Ovary (tissue), 9 donors: ENCODE measurements around the gene COL26A1. TPM values are rescaled to one million over a fixed set of nuclear protein-coding genes. Genes with fewer than 3 reads are reported as not detected.

ENCODE experiments used
- DNase-seq, 5 donors: peaks; one replicate each; pipeline ENCODE4 v3.0.0-alpha.2; 2019 to 2020
- H3K27ac ChIP-seq, 2 donors: fragments of 200-600 bp; one replicate each; pipeline versions ENCODE4 v1.5.1 to v1.8.0; 2019 to 2022
- H3K27me3 ChIP-seq: fragments of 200-600 bp; one replicate; pipeline ENCODE4 v1.8.0; 2022
- H3K36me3 ChIP-seq: fragments of 200-600 bp; sonication (generic); one replicate; pipeline ENCODE4 v1.5.1; 2019
- H3K4me1 ChIP-seq: one replicate; pipeline ENCODE4 v1.8.1; 2013; ENCODE audit warnings: mild to moderate bottlenecking, moderate library complexity; ENCODE audit not compliant: insufficient read depth
- H3K4me3 ChIP-seq: fragments of 200-600 bp; sonication (generic); one replicate; pipeline ENCODE4 v1.5.1; 2017
- H3K9me3 ChIP-seq, 2 donors: fragments of 200-600 bp in 1 of 2; sonication (generic) in 1 of 2; one replicate each; pipeline versions ENCODE4 v1.5.1 to v1.8.1; 2013 to 2019; ENCODE audit warnings: mild to moderate bottlenecking in 1 of 2, moderate library complexity in 1 of 2
- EP300 ChIP-seq: sonication (generic); formaldehyde crosslinking; IDR thresholded peaks from one replicate; pipeline ENCODE4 v1.6.1; 2017; ENCODE audit warnings: antibody characterized with exemption
- POLR2A ChIP-seq: fragments of 450-650 bp; IDR thresholded peaks from one replicate; pipeline ENCODE4 v1.6.1; 2017; ENCODE audit warnings: antibody characterized with exemption, mild to moderate bottlenecking, moderate library complexity
- WGBS, 3 donors: extraction: QIAGEN DNeasy Blood & Tissue Kit in 1 of 3; methylation state at CpG; one replicate each; pipeline versions ENCODE4 v1.1.5 to v1.1.7; 2013 to 2017; 5-methylcytosine and 5-hydroxymethylcytosine counted together
- intact Hi-C, 4 donors: fragments of 100-400 bp; cut with DNase I; formaldehyde crosslinking; loops; one replicate each; pipeline versions ENCODE4 v1.11.0 to v1.15.1; 2022 to 2023
- polyA plus RNA-seq, 2 donors: library from polyadenylated mRNA; stranded (reverse); fragments of 200-250 nt in 1 of 2; fragments of 350-450 nt in 1 of 2; fragmentation: Illumina TruSeq in 1 of 2; extraction: RNeasy Lipid Tissue Mini Kit (QIAGEN cat#74804) in 1 of 2; gene quantifications; one replicate each; pipeline ENCODE4 v1.2.3, GENCODE V29; 2013 to 2014
- total RNA-seq, 7 donors: library from RNA; depleted of rRNA in 2 of 7; stranded (reverse); fragments of >200 nt in 2 of 7; fragmentation: NEBNext Ultra II Directional in 3 of 7; extraction: Animal tissue kit (Norgen Biotek cat#: 25700) in 3 of 7; gene quantifications; one replicate each; pipeline versions ENCODE4 v1.1.0 to v1.2.4, GENCODE V29; 2016 to 2023
- TF ChIP-seq, protein P1 (sequence below), 3 donors: fragments of 450-650 bp in 2 of 3; fragments of 200-600 bp in 1 of 3; IDR thresholded peaks; one replicate each; pipeline versions ENCODE4 v1.5.1 to v1.8.0; 2016 to 2022; ENCODE audit warnings: antibody characterized with exemption in 3 of 3, mild to moderate bottlenecking in 1 of 3
- donor health status: DM: no; HTN: no; CAD: no; lungs with moderate emphysema.
- donor health status: DM: no; HTN: no; CAD: no.
- donor health status: Bipolar disorder and iron deficiency.
- donor health status: DM: yes; HTN: yes; CAD: no.
- donor health status: DM: no; HTN: no; CAD: no.
- donor health status: DM: yes; HTN: yes; CAD: no.

COL26A1 gene
- total and polyA plus RNA-seq, 9 donors, result 0.17 to 2.3 (median 0.40) TPM

DNA sequence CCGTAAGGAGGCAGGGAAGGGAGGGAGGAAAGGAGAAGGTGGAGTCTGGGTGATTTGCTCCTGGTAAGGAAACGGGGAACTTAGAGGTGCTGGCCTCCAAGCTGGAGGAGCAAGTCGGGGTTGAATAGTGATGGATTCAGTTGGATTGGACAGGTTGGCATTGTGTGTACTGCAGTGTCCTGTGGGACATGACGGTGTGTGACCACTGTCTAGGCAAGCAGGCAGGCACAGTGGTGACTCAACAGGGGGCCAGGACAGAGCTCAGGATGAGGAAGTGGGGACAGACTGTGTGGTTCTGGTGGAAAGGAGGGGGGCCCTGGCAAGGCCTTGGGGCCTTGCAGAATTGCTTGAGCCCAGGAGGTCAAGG, 48.8 kb downstream of the COL26A1 start:
- DNase-seq, result no peak
- Histone ChIP-seq H3K4me1 (no peaks in the 10 kb centered on the region), H3K4me3 (no peak overlapping the region), H3K27ac (no peak overlapping the region), H3K36me3 (no peaks in the 10 kb centered on the region), H3K27me3 (no peaks in the 10 kb centered on the region), H3K9me3 (no peaks in the 10 kb centered on the region)
- WGBS, 3 donors, result 39 to 45% (median 41%) methylated on average over 4 of the region's 4 CpGs
- TF ChIP-seq, protein P1, sequence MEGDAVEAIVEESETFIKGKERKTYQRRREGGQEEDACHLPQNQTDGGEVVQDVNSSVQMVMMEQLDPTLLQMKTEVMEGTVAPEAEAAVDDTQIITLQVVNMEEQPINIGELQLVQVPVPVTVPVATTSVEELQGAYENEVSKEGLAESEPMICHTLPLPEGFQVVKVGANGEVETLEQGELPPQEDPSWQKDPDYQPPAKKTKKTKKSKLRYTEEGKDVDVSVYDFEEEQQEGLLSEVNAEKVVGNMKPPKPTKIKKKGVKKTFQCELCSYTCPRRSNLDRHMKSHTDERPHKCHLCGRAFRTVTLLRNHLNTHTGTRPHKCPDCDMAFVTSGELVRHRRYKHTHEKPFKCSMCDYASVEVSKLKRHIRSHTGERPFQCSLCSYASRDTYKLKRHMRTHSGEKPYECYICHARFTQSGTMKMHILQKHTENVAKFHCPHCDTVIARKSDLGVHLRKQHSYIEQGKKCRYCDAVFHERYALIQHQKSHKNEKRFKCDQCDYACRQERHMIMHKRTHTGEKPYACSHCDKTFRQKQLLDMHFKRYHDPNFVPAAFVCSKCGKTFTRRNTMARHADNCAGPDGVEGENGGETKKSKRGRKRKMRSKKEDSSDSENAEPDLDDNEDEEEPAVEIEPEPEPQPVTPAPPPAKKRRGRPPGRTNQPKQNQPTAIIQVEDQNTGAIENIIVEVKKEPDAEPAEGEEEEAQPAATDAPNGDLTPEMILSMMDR (IDR thresholded peaks at IDR 0.05), result no peak
- TF ChIP-seq POLR2A (no peak), EP300 (no peak)
- intact Hi-C loops, result no loop called here

GRCh38 chr7:101412976-101413375, 50.3 kb downstream of the COL26A1 start:
- intact Hi-C loops, result no loop called here
- WGBS, 3 donors, result 82 to 88% (median 83%) methylated on average over 12 of the region's 12 CpGs
- no peaks in the 10 kb centered on the region for H3K9me3 ChIP-seq

DNA sequence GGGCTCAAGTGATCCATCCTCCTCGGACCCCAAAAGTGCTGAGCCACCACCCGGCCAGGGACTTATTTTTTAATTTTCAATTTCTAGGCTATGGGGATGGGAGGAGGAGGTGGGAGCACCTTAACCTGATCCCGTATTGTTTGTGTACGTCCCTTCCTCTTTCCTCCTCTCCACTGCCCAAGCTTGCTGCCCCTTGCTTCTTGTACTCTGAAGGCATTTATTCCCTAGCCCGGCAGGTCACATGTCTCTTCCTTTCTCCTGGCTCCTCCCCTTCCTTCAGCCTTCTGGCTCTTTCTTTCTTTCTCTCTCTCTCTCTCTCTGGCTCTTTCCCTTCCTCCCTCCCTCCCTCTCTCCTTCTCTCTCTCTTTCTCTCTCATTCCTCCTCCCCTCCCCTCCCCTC, 56.0 kb downstream of the COL26A1 start:
- H3K4me1 ChIP-seq, result no peaks in the 10 kb centered on the region
- 54 to 69% (median 65%) methylated on average over 5 of the region's 5 CpGs for WGBS, 3 donors
- no peaks in the 10 kb centered on the region for H3K9me3 ChIP-seq
- intact Hi-C loops, result no loop called here
- no peak overlapping the region for H3K27ac ChIP-seq
- H3K4me3 ChIP-seq, result no peak overlapping the region
- H3K36me3 ChIP-seq, result no peaks in the 10 kb centered on the region
- no peak for DNase-seq
- H3K27me3 ChIP-seq, result no peaks in the 10 kb centered on the region
- TF ChIP-seq POLR2A (no peak), EP300 (no peak)
- TF ChIP-seq, protein P1 (IDR thresholded peaks at IDR 0.05), result no peak

More at GRCh38 chr7:101412976-101413375, 50.3 kb downstream of the COL26A1 start:
- TF ChIP-seq EP300 (no peak), POLR2A (no peak)
- TF ChIP-seq, protein P1 (IDR thresholded peaks at IDR 0.05), result no peak
- Histone ChIP-seq H3K36me3 (no peaks in the 10 kb centered on the region), H3K4me1 (no peaks in the 10 kb centered on the region), H3K27ac (no peak overlapping the region), H3K4me3 (no peak overlapping the region), H3K27me3 (no peaks in the 10 kb centered on the region)
- no peak for DNase-seq

- WGBS, 3 donors, result 90 to 91% (median 90%) methylated on average over 14 to 16 of the region's 16 CpGs
Measured at GRCh38 chr7:101419831-101420230, 57.2 kb downstream of the COL26A1 start.

More at GRCh38 chr7:101419831-101420230, 57.2 kb downstream of the COL26A1 start:
- intact Hi-C loops, result no loop called here
- H3K4me3 ChIP-seq, result no peak overlapping the region
- no peak for DNase-seq
- H3K4me1 ChIP-seq, result no peaks in the 10 kb centered on the region
- no peaks in the 10 kb centered on the region for H3K36me3 ChIP-seq
- H3K9me3 ChIP-seq, result no peaks in the 10 kb centered on the region
- no peaks in the 10 kb centered on the region for H3K27me3 ChIP-seq
- TF ChIP-seq POLR2A (no peak), EP300 (no peak)
- TF ChIP-seq, protein P1 (IDR thresholded peaks at IDR 0.05), result no peak
- no peak overlapping the region for H3K27ac ChIP-seq
